D341Med (cell line): ENCODE measurements around the gene TGM5.
"Not testable (repeated sequence)": the region's sequence is repeated elsewhere in the genome, so short reads cannot be mapped to it uniquely, and the experiment has no call there.

Source experiments
- DNase-seq: peaks from one replicate; pipeline ENCODE4 v3.0.0; 2012; ENCODE audit warnings: low spot score

The TGM5 gene

GRCh38 chr15:43275740-43276562 lies 9.2 kb upstream of the TGM5 start:
- DNase-seq, result no peak

DNA sequence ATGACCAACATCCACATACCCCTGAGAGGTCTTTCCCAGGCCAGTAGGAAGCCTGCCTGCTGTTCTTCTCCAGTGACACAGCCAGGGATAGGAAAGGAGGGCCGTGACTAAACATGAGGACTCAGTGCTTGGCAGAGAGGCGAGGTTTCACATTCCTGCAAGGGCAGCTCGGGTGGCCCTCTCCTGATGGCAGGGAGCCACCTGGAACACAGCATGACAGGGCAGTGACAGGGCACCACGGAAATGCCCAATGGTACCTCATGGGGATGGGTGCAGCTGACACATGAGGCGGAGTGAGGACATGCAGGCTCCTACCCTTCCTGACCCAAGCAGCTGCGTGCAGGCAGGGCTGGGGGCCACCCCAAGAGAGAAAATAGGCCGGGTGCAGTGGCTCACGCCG lies 7.4 kb upstream of the TGM5 start:
- no peak for DNase-seq

DNA sequence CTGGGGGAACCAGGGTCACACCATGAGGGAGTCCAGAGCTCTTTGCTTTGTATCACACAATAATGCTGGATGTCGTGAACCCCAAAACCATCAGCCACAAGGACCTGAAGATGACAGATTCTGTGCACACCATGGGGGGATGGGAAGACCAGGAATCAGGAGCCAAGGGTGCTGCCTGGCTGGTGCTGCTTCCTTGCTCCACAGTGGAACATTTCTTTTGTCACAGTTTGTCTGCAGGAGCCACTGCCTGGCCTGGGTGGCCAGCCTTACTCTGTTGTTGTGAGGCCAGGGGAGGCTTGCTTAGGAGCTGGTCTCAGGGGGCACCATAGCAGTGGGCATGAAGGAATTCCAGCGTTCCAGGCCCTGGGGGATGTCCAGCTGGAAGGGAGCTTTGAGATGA lies 6.5 kb upstream of the TGM5 start:
- DNase-seq, result no peak

GRCh38 chr15:43271908-43272307 lies 5.2 kb upstream of the TGM5 start:
- DNase-seq, result not testable (repeated sequence)

DNA sequence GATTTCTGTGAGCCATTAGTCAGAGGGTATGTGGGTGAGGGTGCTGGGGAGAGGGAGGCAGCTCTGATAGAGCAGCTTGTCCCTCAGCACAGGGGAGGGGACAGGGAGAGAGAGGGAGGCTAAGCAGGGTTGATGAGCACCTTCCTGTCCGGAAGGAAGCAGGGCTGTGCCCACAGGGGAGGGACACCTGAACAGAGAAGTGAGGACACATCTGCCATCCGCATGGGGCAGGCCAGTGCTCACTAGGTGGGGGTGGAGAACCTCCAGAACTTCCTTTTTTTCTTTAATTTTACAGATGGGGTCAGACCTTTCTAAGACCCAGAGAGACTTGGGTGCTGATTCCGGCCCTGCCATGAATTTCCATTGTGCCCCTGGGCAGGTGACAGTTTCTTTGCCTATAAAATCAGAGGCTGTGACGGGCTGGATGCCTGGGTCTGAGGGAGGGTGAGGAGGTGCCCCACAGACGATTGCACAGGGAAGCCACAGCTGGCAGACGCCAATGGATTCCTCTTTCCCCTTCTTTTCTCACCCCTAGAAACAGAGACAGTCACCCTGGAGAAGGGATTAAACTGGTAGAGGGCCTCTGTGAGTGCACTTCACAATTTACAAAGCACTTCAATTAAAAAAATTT lies 4.1 kb upstream of the TGM5 start:
- no peak for DNase-seq

DNA sequence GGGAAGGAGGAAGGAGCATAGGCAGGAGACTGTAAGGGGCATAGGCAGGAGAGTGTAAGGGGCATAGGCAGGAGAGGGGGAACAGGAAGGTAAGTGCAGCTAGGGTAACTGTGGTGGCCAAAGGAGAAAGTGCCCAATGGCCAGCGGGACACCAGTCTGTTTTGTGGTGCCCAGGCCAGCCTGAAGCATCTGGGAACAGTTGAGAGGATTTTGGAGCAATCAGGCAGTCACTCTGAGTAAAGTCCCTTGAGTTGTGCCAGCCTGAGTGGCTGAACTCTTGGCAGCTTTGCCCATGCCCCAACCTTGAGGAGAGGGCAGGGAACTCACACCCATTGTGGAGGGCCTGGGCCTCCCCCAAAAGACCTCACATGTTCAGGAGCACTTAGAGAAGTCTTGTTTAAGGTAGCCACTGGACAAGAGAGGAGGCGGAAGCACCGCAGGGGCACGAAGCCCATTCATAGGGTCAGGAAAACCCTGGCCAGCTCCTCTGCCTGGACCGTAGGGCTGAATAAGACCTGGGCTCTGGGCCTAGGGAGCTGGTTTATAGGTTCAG lies 3.5 kb upstream of the TGM5 start:
- no peak for DNase-seq

DNA sequence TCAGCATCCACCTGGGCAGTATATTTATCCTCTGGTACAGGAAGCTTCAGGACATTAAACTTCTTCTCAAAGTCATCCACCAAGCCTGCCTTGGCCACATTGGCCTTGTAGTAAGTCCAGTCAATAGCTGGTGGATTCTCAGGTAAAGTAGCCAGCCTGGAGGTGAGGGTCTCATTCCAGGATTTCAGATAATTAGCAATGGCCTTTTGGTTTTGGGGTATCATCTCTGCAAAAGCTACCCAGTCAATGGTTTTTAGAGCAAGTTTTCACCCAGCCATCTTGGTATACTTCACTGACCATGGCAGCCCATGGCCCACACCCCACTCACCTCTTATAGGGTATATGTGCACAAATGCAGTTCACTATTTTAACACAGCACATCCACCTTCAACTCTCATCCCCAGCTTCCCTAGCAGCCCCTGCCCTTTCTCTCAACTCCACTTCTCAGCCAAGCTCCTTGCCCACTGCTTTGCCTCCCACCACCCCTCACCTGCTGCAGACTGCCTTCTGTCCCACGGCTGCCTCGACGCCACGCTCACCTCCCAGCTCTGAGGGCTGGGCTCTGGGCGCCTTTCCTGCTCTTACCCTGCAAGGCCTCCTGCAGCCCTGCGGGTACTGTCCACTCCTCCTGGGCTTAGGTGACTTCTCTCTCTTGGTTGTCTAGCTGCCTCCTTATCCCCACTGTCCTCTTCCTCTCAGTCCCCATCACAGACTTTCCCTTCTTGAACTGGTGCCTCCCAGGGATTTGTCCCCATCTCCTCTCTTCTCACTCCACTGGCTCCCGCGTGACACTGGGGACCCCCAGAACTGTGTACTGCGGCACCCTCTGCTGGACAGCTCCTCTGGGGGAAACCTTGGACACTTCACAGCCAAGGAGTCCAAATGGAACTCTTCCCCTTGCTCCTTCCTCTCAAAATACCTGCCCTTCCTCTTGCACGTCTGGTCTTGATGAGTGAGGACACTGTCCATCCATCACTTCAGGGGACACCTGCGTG lies 1.7 kb upstream of the TGM5 start:
- no peak for DNase-seq

GRCh38 chr15:43267439-43267838 lies 711 bp upstream of the TGM5 start:
- DNase-seq, result no peak

DNA sequence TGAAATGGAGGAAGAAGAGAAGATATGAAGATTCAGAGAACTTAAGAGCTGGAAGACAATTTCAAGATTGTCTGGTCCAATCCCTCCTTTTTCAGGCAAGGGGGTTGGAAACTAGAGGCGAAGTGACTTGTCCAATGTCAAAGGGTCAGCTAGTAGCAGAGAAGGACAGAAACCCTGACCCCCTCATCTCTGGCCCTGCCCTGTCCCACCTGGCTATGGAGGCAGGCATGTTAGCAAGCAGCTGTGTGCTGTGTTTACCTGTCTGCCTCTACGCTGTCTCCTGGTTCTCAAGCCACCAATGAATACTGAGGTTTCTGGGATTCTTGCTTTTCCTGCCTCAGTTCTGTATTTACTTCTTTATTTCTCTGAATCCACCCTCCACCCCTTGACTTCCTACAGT lies 342 bp downstream of the TGM5 start:
- DNase-seq, result no peak

- DNase-seq, result no peak
Measured at GRCh38 chr15:43260011-43260615, 6.6 kb downstream of the TGM5 start.

DNA sequence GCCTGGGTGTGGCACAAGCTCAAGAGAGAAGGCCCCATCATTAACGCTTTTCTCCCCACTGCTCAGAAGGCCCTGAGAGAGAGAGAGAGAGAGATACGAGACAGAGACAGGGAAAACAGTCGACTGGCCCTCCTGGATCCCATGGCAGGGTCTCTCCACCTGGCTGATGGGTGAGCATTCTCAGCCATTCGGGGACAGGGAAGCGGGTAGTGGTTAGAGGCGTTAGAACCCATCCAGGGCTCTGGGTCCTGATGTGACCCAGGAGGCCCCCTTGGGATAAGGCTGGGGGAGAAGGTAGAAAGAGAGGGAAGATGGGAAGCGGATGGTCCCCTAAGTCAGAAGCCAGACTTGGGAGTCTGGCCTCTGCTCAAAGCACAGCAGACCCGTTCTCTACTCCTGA lies 7.9 kb downstream of the TGM5 start:
- DNase-seq, result no peak

DNA sequence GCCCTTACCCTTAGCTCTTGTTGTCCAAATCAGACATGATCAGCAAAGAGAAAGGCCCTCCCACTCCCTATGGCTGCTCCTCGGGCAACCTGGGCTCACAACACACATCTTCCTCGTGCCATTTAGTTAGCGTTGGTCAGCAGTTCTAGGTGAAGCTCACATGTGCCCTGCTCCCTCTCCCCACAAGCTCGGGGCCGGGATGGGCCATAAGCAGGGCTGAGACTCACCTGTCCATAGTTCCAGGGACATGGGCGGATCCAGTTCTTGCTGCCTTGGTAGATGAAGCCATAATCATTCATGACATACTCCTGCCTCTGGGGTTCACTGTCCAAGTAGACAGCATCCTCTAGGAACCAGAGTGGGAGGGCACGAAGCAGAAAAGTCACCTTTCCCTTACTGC lies 10.4 kb downstream of the TGM5 start:
- DNase-seq, result no peak

- DNase-seq, result no peak
Measured at GRCh38 chr15:43255376-43255775, 11.4 kb downstream of the TGM5 start.

DNA sequence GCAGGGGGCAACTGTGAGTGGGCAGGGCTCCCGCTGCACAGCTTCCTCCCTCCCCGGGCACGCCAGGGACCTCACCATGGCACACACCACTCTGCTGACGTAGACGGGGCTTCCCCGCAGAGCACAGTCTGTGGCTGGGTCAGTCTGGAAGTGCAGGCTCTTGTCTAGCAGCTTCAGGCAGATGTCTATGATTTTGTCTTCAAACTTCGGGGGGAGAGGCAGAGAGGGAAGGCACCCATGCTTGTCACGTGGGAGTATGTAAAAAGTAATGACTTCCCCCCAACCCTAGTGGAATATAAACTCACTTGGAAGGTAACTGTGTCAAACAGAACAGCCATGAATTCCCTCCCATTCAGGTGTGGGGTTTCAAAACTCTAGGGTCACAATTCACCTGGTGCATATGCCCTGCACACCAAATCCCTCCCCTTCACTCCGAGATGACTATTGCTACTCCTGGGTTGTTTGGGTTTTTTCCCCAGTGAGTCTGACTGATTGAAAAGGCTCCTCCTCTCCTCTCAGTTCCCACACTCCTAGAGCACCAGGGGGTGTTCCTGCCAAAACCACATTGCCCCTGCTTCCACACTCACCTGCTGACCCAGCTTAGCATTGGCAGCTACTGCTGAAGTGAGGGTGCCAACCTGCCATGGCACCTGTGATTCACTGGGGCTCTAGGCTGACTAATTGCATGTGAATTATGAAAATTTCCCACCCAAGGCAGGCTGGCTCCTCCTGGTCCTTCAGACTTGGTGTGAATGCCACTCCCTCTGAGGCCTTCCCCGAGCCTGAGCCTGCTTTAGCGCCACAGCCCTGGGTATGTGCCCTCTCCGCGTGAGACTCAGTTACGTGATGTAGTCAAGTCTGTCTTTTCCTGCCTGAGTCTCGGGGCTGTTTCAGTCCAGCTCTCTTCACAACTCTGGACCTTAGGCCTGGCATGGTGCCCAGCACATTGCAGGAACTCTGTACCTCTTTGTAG lies 13.0 kb downstream of the TGM5 start:
- no peak for DNase-seq

DNA sequence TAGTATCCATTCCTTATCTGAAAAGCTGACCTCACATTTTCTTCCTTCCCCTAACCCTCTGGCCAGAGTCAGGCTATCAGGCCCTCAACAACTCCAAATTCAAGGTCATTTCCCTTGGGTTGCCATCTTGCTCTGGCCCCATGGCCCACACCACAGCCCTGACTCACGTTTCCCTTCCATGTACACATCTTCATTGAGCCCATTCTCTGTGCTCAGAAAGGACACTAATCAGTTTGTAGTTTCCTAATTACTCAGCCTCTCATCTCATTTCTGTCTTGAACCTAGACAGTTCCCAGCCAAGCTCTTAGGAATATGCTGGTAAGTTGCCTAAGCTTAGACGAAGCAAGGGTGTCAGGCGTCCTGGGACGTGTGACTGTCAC lies 14.9 kb downstream of the TGM5 start:
- DNase-seq, result no peak

GRCh38 chr15:43251185-43251870 lies 15.4 kb downstream of the TGM5 start:
- no peak for DNase-seq

DNA sequence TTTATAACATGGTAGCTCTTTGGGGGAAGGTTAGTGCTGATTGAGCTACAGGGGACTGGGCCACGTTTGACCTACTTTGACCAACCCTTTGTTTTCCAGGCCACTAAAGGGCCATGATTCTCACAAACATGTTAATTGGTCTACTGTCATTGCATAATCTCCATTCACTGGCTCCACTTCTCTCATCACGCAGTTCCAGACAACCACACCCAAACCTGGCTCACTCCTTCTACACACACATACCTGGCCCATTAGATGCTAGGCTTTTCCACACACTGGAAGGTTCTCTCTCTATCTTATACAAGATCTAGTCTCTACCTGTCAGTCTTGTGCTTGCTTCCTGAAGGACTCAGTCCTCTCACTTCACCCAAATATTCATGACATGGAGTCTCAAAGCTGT lies 15.9 kb downstream of the TGM5 start:
- DNase-seq, result no peak

- no peak for DNase-seq
Measured at GRCh38 chr15:43249699-43250203, 17.0 kb downstream of the TGM5 start.

GRCh38 chr15:43249236-43249635 lies 17.5 kb downstream of the TGM5 start:
- no peak for DNase-seq

DNA sequence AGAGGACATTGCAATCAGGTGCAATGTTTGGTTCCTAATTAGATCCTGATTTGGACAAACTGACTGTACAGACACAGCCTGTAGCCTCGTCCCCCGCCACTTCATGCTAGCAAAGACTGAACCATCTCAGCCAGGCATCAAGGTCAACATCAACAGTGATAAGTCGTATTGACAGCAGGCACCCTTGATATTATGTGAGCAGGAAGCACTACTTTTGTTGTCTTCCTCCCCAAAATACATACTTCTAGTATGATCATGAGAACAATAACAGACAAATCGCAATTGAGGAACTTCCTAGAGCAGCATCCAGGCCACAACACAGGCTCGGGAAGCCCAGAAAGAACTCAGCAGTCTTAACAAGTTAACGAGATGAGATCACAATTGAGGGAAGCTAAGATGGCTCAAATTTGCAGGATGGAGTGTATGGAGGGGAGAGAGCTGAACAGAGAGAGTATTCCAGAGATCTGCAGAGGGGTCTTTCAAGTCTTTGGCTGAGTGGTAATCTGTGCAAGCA lies 20.4 kb downstream of the TGM5 start:
- no peak for DNase-seq
